ENCODE measurements around the gene ACTR10. TPM values are rescaled to one million over a fixed set of nuclear protein-coding genes. Genes with fewer than 3 reads are reported as not detected.

The ACTR10 gene
- total RNA-seq, 1 donor from 2014 or later, result 40.5 TPM

DNA sequence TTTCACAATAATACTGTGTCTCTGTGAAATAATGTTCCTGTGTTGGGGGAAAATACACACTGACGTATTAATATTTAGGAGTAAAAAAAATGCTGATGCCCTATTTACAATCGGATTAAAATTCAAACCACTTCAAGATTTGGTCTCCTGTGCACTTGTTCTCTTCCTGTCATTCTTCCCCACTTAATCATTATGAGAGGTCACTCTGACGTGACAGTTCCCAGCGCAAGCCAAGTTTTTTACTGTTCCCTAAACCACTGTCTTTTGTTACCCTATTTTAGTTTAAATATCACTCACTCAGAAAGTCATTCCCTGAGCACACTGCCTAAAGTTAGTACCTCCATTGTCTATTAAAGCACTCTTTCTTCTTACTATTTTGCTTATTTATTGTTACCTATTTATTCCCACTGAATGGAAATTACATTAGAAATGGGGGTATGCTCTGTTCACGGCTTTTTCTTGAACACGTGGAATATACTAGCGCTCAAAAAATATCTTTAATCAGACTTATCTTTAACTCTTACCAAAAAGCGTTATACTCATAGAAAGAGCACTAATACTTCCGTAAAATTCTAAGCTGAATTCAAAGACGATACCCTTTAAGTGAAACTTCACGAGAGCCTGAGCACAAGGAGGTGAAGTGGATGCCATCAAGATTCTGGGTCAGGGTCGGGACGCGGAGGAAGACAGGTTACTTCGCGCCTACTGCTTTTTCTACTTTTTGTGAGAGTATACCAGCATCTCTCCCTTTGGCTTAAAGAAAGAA lies 44.0 kb downstream of the ACTR10 start:
- H3K27ac Mint-ChIP-seq, result peak overlapping the region; percentile 98
- CTCF ChIA-PET, result interaction anchor here (1.9 kb wide), 1 partner anchor 54 kb away, joined by 7 read pairs; the partner anchor contains the start of gene ARID4A
- DNase-seq, result no peak
- peaks cover 33% of the 10 kb centered on the region for H3K36me3 Mint-ChIP-seq (ENCODE audit: low read depth)
- intact Hi-C loops (cut with micrococcal nuclease), result loop anchor here (1.0 to 10.0 kb wide), 9 partner anchors 17 to 1241 kb away; partner anchors contain the start of genes ACTR10, AP5M1, ARID4A and DAAM1
- H3K27me3 Mint-ChIP-seq, result peaks cover 2% of the 10 kb centered on the region
- H3K4me1 Mint-ChIP-seq, result peaks cover 55% of the 10 kb centered on the region
- no peak for TF ChIP-seq CTCF (IDR thresholded peaks at IDR 0.05)
- peak overlapping the region; percentile 98 for H3K4me3 Mint-ChIP-seq
- peak; percentile 45 for ATAC-seq (ENCODE audit: low read depth)
- POLR2A ChIA-PET, result interaction anchor here (0.6 to 4.4 kb wide), 6 partner anchors 14 to 393 kb away, joined by 3 to 56 read pairs (median 8); partner anchors contain the start of genes ACTR10, ARID4A, KIAA0586 and TIMM9
- no peaks in the 10 kb centered on the region for H3K9me3 Mint-ChIP-seq

GRCh38 chr14:58244556-58245387 lies 44.8 kb downstream of the ACTR10 start, which contains the start of gene PSMA3:
Gene PSMA3 (plus strand): TSS chr14:58244843. CDS start chr14:58244921, 78 bp downstream.
- peak within 1 kb of the TSS; percentile 98 for H3K27ac Mint-ChIP-seq
- intact Hi-C loops (cut with micrococcal nuclease), result loop anchor here (1.0 to 10.0 kb wide), 9 partner anchors 16 to 1240 kb away; partner anchors contain the start of genes ACTR10, AP5M1, ARID4A and DAAM1
- DNase-seq (peak; percentile 94), ATAC-seq (ENCODE audit: low read depth) (peak; percentile 91)
- H3K4me3 Mint-ChIP-seq, result peak within 1 kb of the TSS; percentile 98
- CTCF ChIA-PET, result interaction anchor here (1.9 kb wide), 1 partner anchor 54 kb away, joined by 7 read pairs; the partner anchor contains the start of gene ARID4A
- H3K27me3 Mint-ChIP-seq, result peaks cover 1% of the 10 kb centered on the region
- H3K36me3 Mint-ChIP-seq (ENCODE audit: low read depth), result peaks cover 37% of the 10 kb centered on the region
- H3K9me3 Mint-ChIP-seq, result no peaks in the 10 kb centered on the region
- H3K4me1 Mint-ChIP-seq, result peaks cover 51% of the 10 kb centered on the region
- no peak for TF ChIP-seq CTCF (IDR thresholded peaks at IDR 0.05)
- POLR2A ChIA-PET, result interaction anchor here (0.6 to 4.4 kb wide), 6 partner anchors 13 to 392 kb away, joined by 3 to 56 read pairs (median 8); partner anchors contain the start of genes ACTR10, ARID4A, KIAA0586 and TIMM9

DNA sequence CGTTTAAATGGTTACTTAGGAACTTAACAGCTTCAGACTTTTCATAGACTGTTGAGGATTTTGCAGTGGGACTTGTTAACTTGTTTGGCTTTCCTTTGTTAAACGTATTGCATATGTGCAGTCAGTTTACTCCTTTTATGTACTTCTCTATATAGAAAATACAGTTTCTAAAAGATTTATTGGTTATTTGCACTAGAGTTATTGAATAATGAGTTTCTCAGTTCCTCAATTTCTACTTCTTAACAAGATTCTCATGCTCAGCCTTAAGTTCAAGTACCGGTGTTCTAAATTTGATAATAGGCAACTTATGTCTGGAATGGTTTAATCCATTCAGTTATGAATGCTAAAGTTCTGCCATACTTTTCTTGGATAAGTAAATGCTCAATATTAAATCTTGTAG lies 45.6 kb downstream of the ACTR10 start:
- ChIA-PET CTCF (interaction anchor here (1.9 kb wide), 1 partner anchor 53 kb away, joined by 7 read pairs; the partner anchor contains the start of gene ARID4A), POLR2A (interaction anchor here (1.0 to 4.4 kb wide), 4 partner anchors 12 to 182 kb away, joined by 3 to 56 read pairs (median 17); partner anchors contain the start of genes ACTR10, ARID4A, KIAA0586 and TIMM9)
- no peak for TF ChIP-seq CTCF (IDR thresholded peaks at IDR 0.05)
- peak overlapping the region; percentile 98 for H3K27ac Mint-ChIP-seq
- H3K36me3 Mint-ChIP-seq (ENCODE audit: low read depth), result peaks cover 42% of the 10 kb centered on the region
- intact Hi-C loops (cut with micrococcal nuclease), result loop anchor here (2.0 to 10.0 kb wide), 6 partner anchors 15 to 1239 kb away; partner anchors contain the start of genes AP5M1, DAAM1, EXOC5 and JKAMP
- ATAC-seq (ENCODE audit: low read depth) (no peak), DNase-seq (no peak)
- H3K4me3 Mint-ChIP-seq, result peak overlapping the region; percentile 98
- no peaks in the 10 kb centered on the region for H3K27me3 Mint-ChIP-seq
- H3K4me1 Mint-ChIP-seq, result peaks cover 49% of the 10 kb centered on the region
- H3K9me3 Mint-ChIP-seq, result no peaks in the 10 kb centered on the region

- CTCF ChIA-PET, result no interaction called here
- no peak for ATAC-seq (ENCODE audit: low read depth)
- H3K27ac Mint-ChIP-seq, result no peak overlapping the region
- POLR2A ChIA-PET, result no interaction called here
- no peak for TF ChIP-seq CTCF (IDR thresholded peaks at IDR 0.05)
- H3K4me1 Mint-ChIP-seq, result peaks cover 33% of the 10 kb centered on the region
- DNase-seq, result no peak
- H3K4me3 Mint-ChIP-seq, result no peak overlapping the region
- H3K36me3 Mint-ChIP-seq (ENCODE audit: low read depth), result peaks cover 71% of the 10 kb centered on the region
- no peaks in the 10 kb centered on the region for H3K27me3 Mint-ChIP-seq
- no peaks in the 10 kb centered on the region for H3K9me3 Mint-ChIP-seq
- intact Hi-C loops (cut with micrococcal nuclease), result loop anchor here (10.0 kb wide), 1 partner anchor 1235 kb away; the partner anchor contains the start of genes JKAMP and L3HYPDH
Observed at GRCh38 chr14:58249611-58250010, 49.7 kb downstream of the ACTR10 start.

Measured in activated B cell treated with CpG ODN at 0.5 μM for 24 hours (primary cell).